RWPE1 (cell line): Measurements from ENCODE around the gene UGCG.
"Not testable (repeated sequence)": the region's sequence is repeated elsewhere in the genome, so short reads cannot be mapped to it uniquely, and the experiment has no call there.

Experiments used
- CTCF ChIA-PET: fragments of 350-600 bp; sonication (Branson Sonifier 250); formaldehyde crosslinking; extraction: SDS; loops from one replicate; lab custom pipeline; 2021; lab: Yijun Ruan, JAX
- POLR2A ChIA-PET: fragments of 400-600 bp; formaldehyde crosslinking; extraction: SDS; loops from one replicate; lab custom pipeline; 2020; ENCODE audit warnings: antibody characterized with exemption; ENCODE audit not compliant: low non-redundant PET; lab: Yijun Ruan, JAX
- DNase-seq: peaks from one replicate; pipeline ENCODE4 v3.0.0; 2012; ENCODE audit warnings: low spot score
- H3K27ac ChIP-seq: fragments of 450-650 bp; 2 replicates; pipeline ENCODE4 v1.5.1; 2017
- TF ChIP-seq, protein P1 (sequence below): fragments of 450-650 bp; conservative IDR thresholded peaks from 2 replicates; pipeline ENCODE4 v1.5.1; 2017; ENCODE audit warnings: low read depth, mild to moderate bottlenecking

UGCG gene

DNA sequence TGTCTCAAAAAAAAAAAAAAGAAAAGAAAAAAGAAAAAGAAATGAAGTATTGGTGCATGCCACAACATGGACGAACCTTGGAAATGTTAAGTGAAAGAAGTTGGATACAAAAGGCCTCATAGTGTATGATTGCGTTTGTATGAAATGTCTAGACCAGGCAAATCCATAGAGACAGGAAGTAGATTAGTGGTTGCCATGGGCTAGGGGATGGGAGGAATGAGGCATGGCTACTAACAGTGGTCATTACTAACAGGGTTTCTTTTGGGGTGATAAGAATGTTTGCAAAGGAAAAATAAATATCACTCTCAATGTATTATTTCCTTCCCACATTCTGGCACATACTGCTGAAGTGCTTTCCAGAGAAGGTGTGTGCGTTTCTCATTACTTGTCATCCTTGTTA, 44.1 kb downstream of the UGCG start:
- CTCF ChIA-PET, result no interaction called here
- no peak overlapping the region for H3K27ac ChIP-seq
- POLR2A ChIA-PET, result no interaction called here
- TF ChIP-seq, protein P1, sequence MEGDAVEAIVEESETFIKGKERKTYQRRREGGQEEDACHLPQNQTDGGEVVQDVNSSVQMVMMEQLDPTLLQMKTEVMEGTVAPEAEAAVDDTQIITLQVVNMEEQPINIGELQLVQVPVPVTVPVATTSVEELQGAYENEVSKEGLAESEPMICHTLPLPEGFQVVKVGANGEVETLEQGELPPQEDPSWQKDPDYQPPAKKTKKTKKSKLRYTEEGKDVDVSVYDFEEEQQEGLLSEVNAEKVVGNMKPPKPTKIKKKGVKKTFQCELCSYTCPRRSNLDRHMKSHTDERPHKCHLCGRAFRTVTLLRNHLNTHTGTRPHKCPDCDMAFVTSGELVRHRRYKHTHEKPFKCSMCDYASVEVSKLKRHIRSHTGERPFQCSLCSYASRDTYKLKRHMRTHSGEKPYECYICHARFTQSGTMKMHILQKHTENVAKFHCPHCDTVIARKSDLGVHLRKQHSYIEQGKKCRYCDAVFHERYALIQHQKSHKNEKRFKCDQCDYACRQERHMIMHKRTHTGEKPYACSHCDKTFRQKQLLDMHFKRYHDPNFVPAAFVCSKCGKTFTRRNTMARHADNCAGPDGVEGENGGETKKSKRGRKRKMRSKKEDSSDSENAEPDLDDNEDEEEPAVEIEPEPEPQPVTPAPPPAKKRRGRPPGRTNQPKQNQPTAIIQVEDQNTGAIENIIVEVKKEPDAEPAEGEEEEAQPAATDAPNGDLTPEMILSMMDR, result no peak
- no peak for DNase-seq

DNA sequence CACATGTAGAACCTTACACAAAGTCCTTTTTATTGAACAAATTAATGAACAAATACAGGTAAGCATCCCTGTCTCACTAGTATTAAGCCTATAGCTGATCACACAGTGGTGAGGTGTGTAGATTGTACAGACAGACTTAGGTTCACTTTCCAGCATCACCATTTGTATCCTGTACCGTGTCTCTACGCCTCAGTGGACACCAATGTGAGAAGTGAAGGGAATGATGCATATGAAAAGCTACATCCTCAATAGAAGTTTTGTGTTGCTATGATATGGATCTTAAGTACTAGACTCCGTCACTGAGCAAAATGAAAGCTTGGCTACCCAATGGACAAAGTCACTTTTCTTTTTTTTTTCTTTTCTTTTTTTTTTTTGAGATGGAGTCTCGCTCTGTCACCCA, 46.6 kb downstream of the UGCG start:
- H3K27ac ChIP-seq, result no peak overlapping the region
- ChIA-PET CTCF (interaction anchor here (1.9 kb wide), 1 partner anchor 10 kb away, joined by 7 read pairs; no protein-coding TSS in a partner anchor), POLR2A (no interaction called here)
- no peak for DNase-seq
- TF ChIP-seq, protein P1, result no peak

DNA sequence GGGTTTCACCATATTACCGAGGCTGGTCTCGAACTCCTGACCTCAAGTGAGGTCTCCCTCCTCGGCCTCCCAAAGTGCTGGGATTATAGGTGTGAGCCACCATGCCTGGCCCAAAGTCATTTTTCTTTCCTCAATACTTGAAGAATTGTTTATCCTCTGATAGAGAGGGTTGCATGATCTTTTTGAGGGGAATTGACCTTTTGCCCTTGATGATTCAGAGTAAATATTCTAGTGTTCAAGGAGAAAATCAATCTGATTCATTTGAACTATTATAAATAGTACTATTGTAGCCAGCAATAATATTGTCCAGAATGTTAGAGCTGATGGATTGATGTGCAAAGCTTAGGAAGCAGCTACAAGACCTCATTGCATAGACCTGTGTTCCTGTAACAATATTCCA, 47.1 kb downstream of the UGCG start:
- CTCF ChIA-PET, result interaction anchor here (1.9 kb wide), 1 partner anchor 11 kb away, joined by 7 read pairs; no protein-coding TSS in a partner anchor
- no peak overlapping the region for H3K27ac ChIP-seq
- POLR2A ChIA-PET, result no interaction called here
- TF ChIP-seq, protein P1, result no peak
- no peak for DNase-seq

DNA sequence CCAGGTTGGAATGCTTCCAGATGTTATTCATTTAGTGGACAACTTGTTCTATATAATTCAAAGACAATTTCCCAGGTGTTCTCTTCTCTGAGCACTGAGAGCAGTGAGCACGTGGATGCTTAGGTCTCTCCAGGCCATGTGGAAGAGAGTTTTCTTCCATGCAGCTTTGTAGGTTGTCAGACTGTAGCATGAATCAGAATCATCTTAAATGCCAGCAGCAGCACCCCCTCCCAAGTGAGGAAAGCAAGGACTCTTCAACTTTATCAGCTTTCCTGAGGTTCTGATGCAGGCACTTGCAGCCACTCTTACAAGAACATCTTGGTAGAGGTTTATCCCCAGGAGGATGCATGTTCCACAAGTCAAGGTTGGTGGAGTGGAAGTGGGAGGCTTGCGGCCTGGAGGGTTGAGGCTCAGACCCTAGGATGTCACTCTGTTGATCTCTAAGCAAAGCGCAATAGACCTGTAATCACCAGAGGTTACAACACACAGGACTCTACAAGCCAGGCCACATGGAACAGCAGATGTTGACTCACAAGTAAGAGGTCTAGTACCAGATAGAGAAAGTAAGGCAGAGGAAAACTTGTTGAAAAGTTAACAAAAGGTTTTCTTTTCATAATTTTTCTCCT, 47.7 kb downstream of the UGCG start:
- no peak overlapping the region for H3K27ac ChIP-seq
- POLR2A ChIA-PET, result no interaction called here
- TF ChIP-seq, protein P1, result no peak
- DNase-seq, result no peak
- CTCF ChIA-PET, result no interaction called here

DNA sequence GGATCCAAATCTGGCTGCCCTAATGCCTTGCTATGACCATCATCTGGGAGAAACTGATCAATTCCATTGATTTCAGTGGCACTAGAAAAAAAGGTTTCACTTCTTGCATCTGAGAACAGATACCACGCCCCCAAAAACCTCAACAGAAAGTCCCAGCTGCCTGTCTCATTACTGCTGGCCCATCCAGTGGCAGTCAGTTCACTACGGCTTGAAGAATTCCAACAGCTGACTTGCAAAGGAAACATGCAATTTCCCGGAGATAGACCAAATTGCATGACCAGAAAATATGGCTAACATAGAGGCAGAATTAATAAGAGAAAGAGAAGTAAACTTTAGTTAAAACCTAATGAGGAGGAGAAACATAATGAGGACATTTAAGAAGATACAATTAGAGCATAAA, 48.6 kb downstream of the UGCG start:
- DNase-seq, result no peak
- H3K27ac ChIP-seq, result no peak overlapping the region
- POLR2A ChIA-PET, result no interaction called here
- CTCF ChIA-PET, result no interaction called here
- TF ChIP-seq, protein P1, result no peak

DNA sequence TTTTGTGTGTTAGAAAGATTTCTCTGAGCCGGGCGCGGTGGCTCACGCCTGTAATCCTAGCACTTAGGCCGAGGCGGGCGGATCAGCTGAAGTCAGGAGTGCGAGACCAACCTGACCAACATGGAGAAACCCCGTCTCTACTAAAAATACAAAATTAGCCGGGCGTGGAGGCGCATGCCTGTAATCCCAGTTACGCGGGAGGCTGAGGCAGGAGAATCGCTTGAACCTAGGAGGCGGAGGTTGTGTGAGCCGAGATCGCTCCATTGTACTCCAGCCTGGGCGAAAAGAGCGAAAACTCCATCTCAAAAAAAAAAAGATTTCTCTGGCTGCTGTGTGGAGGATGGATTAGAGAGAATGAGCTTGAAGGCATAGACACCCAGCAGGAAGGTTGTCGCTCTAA, 51.5 kb downstream of the UGCG start:
- DNase-seq, POLR2A ChIA-PET, H3K27ac ChIP-seq: not testable (repeated sequence)
- CTCF ChIA-PET, result interaction anchor here (0.6 kb wide), 1 partner anchor 55 kb away, joined by 3 read pairs; no protein-coding TSS in a partner anchor

DNA sequence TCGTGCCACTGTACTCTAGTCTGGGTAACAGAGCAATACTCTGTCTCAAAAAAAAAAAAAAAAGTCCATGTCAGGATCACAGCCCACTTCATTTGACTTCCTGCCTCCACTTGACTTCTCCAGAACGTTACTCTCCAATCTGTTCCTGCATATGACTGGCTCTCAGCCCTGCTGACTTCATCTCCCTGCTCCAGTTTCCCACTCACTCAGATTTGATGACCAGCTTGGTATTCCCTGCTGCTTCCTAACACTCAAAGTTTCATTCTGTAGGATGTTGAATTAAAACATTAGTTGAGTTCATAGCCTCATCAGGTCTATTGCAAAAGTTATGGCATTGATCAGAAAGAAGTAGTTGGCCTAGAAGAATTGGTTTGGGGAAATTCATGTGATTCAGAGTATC, 52.3 kb downstream of the UGCG start:
- ChIA-PET CTCF (no interaction called here), POLR2A (interaction anchor here (0.5 kb wide), 1 partner anchor 66 kb away, joined by 4 read pairs; no protein-coding TSS in a partner anchor)
- no peak overlapping the region for H3K27ac ChIP-seq
- TF ChIP-seq, protein P1, result no peak
- no peak for DNase-seq
